Measurements from ENCODE around the gene C12orf60.
A peak's percentile ranks its signal among the peaks of the same experiment; 100 is the strongest.
"Not testable (repeated sequence)": the region's sequence is repeated elsewhere in the genome, so short reads cannot be mapped to it uniquely, and the experiment has no call there.

Gene C12orf60

GRCh38 chr12:14803011-14803829, at the start of gene C12orf60, which contains the start of gene WBP11:
TSS of gene C12orf60 (plus strand) at chr12:14803670. CDS start at chr12:14822936, 19,266 bp downstream.
TSS of gene WBP11 (minus strand) at chr12:14803478. CDS start at chr12:14801383, 2,095 bp downstream.
- peak; percentile 97 for FAIRE-seq

- FAIRE-seq: no peak
Measured at GRCh38 chr12:14756334-14757143, 46.9 kb upstream of the C12orf60 start.

GRCh38 chr12:14759711-14760280, 43.7 kb upstream of the C12orf60 start:
- FAIRE-seq: not testable (repeated sequence)

GRCh38 chr12:14765398-14765797, 38.1 kb upstream of the C12orf60 start:
- FAIRE-seq: no peak

GRCh38 chr12:14766020-14766419, 37.5 kb upstream of the C12orf60 start:
- FAIRE-seq: not testable (repeated sequence)

GRCh38 chr12:14766649-14767215, 36.7 kb upstream of the C12orf60 start:
- FAIRE-seq: no peak

- no peak for FAIRE-seq
Measured at GRCh38 chr12:14767617-14768016, 35.9 kb upstream of the C12orf60 start.

- no peak for FAIRE-seq
Measured at GRCh38 chr12:14768823-14769405, 34.6 kb upstream of the C12orf60 start.

GRCh38 chr12:14769466-14769968, 34.0 kb upstream of the C12orf60 start:
- no peak for FAIRE-seq

- FAIRE-seq: no peak
Measured at GRCh38 chr12:14769969-14770495, 33.4 kb upstream of the C12orf60 start.

GRCh38 chr12:14770496-14771461, 32.7 kb upstream of the C12orf60 start:
- FAIRE-seq: no peak

- no peak for FAIRE-seq
Measured at GRCh38 chr12:14771651-14772137, 31.8 kb upstream of the C12orf60 start.

- no peak for FAIRE-seq
Measured at GRCh38 chr12:14772946-14773345, 30.5 kb upstream of the C12orf60 start.

GRCh38 chr12:14773685-14774073, 29.8 kb upstream of the C12orf60 start:
- FAIRE-seq: no peak

GRCh38 chr12:14774074-14774905, 29.2 kb upstream of the C12orf60 start:
- FAIRE-seq: no peak

- FAIRE-seq: no peak
Measured at GRCh38 chr12:14774906-14775635, 28.4 kb upstream of the C12orf60 start.

GRCh38 chr12:14775636-14775980, 27.9 kb upstream of the C12orf60 start:
- no peak for FAIRE-seq

GRCh38 chr12:14776236-14776961, 27.1 kb upstream of the C12orf60 start:
- no peak for FAIRE-seq

Measured in colon (tissue), 2 donors.